Stimulated activated CD8-positive, alpha-beta memory T cell treated with anti-CD3 and anti-CD28 coated beads, Interleukin-7, amount 100 ng/mL, for 48 hours (primary cell): ENCODE results near the gene SLC25A39.

Experiments used
- DNase-seq, 2 donors: peaks; one replicate each; pipeline ENCODE4 v3.0.0-alpha.2; 2020; ENCODE audit warnings: low read depth in 1 of 2; ENCODE audit errors: extremely low read depth in 1 of 2

The SLC25A39 gene

DNA sequence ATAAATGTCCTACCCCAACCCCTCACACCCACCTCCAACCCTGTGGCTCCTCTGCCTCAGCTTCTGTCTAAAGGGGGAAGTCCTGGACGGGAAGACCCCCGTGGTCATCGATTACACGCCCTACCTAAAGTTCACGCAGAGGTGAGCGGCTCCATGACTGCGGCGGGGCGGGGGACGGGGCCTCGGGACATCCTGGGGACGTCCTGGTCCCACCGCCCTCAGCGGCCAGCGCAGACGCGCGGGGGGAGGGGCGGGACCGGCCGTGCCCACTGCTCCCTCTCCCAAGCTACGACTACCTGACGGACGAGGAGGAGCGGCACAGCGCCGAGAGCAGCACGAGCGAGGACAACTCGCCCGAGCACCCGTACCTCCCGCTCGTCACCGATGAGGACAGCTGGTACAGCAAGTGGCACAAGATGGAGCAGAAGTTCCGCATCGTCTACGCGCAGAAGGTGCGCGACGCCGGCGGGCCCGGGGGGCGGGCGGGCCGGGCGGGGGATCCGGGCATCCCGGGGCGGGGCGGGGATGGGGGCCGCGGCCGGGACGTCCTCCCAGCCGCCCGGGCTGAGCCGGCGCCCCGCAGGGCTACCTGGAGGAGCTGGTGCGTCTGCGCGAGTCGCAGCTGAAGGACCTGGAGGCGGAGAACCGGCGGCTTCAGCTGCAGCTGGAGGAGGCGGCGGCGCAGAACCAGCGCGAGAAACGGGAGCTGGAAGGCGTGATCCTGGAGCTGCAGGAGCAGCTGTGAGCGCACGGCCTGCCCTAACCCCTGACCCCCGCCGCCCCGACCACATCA lies 9.6 kb downstream of the SLC25A39 start:
- peak in 1 of 2 donors; percentile 43 for DNase-seq

DNA sequence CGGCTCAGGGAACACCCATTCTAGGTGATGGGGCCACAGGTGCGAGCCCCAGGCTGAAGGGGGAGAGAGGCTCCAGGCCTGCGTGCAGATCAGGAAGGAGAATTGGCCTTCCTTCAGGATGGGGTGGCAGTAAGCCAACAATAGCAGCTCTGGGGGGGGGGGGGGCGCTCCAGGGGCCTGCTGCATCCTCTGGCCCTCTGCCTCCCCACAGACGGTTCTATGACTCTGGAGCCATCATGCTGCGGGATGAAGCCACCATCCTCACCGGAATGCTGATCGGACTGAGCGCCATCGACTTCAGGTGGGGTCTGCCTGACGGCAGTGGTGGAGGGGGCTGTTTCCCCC lies 10.1 kb downstream of the SLC25A39 start:
- DNase-seq: no peak

DNA sequence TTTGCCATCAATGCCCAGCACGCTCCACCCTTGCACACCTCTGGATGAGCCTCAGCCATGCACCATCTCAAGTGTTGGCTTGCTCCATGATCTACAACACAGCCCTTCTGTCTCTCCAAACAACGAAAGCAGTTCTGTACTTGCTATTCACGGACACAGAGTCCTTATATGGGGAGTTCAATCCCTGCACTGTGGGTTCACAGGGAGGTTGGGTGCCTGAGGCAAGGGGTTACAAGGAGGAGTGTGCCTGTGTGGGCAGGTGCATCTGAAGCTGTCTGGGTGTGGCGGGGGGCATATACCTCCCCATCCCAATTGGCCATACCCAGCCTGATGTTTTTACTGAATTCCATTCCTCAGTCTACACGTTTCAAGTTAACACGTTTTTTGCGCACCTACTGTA lies 10.6 kb downstream of the SLC25A39 start:
- DNase-seq: no peak

DNA sequence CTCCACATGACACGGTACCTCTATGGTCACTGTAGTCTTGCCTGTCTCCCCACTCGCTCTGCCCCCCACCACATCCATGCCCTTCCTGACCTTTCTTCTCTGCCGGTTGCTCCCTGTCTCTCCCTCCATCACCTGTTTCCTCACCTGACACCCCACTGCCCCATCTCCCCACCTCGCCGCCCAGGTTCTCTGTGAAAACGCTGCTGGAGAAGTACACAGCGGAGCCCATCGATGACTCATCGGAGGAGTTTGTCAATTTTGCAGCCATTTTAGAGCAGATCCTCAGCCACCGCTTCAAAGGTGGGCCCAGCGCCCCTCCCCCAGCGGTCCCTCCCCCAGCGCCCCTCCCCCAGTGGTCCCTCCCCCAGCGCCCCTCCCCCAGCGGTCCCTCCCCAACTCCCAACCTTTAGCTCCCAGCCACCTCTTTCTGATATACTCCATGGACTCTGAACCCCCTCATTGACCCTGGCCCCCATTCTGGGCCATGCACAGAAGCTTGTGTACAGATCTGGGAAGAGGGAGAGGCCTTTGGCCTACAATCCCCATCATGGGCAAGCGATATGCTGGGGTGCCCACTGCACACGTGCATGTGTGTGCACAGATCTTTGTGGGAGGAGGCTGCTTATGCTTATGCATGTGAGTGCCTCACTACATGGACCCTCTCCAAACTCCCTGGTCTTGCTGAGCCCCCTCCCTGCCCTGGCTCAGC lies 12.1 kb downstream of the SLC25A39 start:
- DNase-seq: no peak

DNA sequence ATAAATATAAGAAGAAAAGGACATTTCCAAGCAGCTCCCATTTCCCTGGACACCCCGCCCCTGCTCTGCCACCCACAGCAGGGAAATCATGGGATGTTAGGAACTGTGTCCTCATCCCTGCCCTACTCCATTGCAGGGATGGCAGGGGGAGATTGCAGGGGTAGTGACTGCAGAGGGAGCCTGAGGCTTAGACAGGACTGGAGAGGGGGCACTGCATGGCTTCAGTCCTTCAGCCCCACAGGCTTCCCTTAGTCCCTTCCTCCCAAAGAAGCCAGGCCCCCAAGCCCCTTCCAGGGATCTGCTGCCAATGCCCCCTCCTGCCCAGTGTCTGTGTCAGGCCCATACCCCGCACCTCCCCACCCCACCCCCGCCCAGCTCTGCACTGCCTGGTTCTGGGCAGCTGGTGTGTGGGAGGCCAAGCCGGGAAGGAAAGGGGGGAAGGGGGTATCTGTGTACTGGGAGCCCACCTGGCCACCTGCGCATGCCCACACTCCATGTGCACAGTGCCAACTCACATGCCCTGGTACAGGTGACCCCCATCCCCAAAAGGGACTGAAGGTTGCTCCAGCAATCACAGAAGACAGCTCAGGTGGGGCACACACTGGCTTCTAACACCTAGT lies 13.0 kb downstream of the SLC25A39 start:
- DNase-seq: no peak

DNA sequence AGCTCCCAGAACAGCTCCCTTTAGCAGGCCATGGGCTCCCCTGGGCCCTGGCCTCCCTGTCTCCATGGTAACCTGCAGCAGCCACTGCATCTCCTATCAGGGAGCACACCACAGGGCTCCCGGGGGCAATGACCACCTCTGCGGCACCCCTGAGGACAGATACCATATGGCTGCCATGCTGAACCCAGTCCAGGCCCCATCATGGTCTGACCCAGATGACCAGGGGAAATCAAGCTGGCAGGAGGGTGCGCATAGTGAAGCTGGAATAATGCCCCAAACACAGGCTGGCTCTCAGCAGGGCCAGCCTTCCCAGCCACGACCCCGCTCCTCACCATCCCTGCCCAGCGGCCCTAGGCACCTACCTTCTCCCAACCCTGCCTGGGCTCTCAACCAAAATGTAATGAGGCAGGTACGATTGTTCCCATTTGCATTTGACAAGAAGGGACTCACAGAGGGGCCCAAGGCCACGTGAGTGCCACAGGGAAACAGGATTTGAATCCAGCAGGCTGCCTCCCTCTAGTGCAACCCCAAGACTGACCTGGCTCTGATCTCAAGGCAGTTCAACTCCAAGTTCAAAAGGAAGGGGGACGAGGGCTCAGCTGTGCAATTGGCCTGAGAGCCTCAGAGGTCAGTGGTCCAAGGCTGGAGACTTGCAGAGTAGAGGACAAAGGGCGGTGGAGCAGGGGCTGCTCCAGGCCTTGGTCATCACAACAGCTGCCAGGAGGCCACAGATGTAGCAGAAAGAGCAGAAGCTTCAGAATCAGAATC lies 13.8 kb downstream of the SLC25A39 start:
- no peak for DNase-seq

DNA sequence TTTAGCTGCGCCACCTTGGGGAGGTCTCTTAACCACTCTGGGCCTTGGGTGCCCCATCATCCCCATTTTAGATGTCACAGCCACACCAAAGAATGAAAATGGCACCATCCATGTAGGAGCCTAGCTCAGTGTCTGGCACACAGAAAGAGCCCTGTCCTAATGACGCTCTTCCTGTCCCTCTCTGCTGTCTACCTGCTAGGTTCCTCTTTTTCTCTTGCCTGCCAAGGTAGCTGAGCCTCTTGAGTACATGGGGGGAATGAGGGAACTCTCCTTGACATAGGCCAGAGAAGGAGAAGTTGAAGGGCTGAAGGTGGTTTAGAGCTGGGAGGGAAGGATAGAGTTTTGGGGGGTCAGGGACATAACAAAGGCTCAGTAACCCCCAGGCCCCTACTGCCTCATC lies 14.4 kb downstream of the SLC25A39 start:
- no peak for DNase-seq

DNA sequence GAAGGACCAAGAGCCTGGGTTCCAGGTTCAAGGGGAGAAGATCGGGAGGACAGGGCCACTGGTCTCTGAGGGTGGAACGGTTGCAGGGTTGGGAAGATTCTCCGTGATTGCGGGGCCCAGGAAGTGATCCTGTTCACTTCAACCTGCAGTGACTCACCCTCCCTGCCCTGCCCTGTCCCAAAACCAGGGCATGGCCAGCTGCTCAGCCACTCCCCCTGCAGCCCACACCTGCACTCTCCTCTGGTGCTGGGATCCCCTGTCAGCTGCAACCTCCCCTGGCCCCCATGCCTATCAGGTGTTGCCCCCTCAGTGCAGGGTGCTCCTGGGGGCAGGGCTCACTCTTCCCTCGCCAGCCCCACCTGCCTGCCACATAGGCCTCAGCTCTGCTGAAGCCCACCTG lies 15.2 kb downstream of the SLC25A39 start:
- DNase-seq: no peak

DNA sequence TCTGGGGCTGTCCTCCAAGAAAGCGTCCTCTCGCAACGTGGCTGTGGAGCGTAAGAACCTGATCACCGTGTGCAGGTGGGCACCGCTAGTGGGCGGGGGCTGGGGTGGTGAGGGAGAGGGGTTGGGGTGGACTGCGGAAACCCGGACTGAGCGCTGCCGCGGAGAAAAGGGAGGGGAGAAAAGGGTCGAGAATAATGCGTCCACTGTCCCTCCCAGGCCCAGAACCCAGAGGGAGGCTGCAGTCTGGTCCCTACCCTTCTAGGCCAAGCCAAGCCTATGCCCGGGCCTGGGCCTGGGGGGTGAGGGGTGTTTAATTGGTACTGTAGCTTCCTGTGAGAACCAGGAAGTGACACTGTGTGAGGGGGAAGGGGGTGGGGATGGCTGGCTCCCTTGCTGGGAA lies 15.8 kb downstream of the SLC25A39 start:
- no peak for DNase-seq

DNA sequence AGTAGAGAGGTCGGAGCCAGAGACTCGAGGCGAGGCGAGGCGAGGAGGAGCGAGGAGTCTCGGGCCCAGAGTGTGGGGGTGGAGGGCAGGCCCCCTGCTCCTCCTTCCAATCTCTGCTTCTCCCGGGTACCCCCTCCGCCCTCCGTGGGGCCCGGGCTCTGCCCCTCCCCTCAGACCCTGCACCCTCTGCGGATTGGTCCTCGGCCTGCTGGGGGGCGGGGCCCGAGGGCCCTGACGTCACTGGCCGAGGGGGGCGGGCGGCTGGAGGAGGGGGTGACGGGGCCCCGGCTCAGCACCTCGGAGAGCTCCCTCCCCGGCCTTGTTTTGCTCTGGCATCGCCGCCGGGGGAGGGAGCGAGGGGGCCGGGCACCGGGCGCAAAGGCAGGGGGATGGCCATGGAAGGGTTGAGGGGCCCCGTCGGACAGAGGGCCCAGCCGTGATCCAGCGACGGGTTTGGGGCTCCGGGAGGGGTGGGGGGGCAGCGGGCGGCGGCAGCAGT lies 16.3 kb downstream of the SLC25A39 start, which contains the start of gene RUNDC3A:
Gene RUNDC3A, plus strand, starts transcription at position 282 of the 499 bp plus-strand sequence. CDS start 232 bp downstream, outside the sequence.
- DNase-seq: peak; percentile 68 to 73

DNA sequence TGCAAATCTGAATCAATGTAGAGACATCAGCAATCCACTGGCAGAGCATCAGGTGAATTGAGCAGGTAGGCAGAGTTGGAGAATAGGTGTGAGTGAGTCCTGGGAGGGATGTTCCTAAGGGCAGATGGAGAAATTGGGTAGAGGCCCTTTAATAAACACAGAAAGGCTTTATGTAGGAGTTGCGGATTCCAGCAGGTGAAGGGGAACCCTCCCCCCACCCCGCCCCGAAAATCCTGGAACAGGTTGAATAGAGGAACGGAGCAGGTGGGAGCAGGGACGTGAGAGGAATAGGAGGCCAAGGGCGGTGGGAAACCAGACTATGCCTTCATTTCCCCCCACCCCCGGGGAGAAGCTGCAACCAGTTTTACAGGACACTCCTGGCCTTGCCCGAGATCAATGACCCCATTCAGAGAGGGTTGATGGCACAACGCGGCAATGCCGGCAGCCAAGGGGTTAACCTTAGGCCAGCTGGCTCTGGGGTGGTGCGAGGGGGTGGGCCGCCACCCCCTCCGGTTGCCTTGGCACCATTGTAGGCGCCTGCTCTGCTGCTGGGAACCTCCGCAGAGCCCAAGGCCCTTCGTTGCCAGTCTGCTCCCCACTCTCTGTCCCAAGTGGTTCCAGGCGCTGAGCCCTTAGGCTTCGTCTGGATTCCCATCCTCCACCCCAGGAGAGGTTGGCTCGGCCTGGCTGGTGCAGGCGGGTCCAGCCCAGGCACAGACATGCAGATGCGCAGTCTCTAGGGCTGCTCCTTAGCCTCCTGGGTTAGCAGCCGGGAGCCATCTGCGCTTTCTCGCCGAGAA lies 17.0 kb downstream of the SLC25A39 start:
- DNase-seq: no peak

DNA sequence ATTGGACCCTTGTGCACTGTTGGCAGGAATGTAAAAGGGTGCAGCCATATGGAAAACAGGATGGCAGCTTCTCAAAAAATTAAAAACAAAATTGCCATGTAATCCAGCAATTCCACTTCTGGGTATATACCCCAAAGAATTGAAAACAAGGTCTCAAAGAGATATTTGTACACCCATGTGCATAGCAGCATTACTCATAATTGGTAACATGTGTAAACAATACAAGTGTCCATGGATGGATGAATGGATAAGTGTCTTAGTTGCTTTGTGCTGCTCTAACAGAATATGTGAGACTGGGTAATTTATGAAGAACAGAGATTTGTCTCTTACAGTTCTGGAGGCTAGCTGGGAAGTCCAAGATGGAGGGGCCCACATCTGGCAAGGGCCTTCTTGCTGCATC lies 20.0 kb downstream of the SLC25A39 start:
- DNase-seq: no peak

DNA sequence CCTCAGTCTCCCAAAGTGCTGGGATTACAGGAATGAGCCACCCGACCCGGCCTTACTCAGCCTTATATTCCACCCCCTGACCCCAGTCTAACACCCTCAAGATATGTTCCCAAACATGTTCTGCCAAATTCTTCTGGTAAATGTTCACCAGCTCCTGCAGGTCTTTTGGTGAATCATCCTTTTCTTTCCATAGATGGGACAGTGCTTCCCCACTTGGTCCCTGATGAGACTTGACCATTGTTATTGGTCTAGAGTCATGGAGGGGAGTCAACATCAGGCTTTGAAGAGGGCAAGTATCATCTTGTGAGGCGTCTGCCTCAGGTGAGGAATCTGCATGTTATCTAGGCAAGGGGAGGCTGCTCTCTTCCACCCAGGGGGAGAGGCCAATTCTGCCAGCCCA lies 26.6 kb downstream of the SLC25A39 start:
- no peak for DNase-seq

DNA sequence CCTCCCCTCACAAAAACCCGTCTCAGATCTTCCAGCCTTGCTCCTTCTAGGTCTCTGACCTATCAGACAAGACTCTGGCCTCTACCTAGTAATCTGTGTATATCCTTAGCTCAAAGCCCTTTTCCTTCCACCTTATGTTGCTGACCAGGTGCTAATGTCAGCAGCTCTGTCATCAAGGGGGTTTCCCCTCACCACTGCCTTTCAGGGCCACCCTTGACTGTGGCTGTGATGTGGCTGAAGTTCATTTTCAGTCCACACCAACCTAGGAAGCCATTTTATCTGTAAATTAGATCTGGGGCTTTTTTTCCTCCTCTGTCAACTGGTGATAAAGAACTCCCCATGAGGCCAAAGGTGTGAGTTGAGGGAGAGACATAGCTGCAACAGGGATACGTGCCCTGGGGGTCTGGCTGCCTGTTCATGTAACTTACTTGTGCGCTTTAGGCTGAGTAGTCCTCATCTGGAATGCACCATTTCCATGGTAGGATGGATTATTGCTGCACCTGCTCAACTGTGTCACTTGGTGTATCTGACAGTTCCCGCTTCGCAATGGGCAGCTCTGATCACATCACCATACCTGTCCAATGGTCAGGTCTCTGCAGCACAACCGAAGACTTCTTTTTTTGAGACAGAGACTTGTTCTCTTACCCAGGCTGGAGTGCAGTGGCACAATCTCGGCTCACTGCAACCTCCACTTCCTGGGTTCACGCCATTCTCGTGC lies 31.0 kb downstream of the SLC25A39 start:
- DNase-seq: no peak

DNA sequence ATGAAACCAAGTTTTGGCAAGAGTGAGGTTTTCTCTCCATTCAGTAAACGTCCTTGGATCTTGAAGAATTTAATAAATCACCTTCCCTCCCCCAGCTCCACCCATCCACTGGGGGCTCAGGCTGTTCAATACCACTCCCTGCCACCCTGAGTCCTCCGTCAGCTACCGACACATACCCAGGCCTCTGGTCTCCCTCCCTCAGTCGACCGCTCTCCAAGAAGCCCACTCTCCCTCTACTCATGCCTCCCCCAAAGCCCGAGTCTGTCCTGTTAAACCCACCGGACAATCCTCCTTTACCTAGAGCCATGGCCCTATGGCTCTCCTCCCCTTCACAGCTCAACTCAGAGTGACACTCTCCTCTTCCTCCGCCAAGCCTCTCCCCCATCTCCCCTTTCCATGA lies 37.0 kb downstream of the SLC25A39 start:
- no peak for DNase-seq

DNA sequence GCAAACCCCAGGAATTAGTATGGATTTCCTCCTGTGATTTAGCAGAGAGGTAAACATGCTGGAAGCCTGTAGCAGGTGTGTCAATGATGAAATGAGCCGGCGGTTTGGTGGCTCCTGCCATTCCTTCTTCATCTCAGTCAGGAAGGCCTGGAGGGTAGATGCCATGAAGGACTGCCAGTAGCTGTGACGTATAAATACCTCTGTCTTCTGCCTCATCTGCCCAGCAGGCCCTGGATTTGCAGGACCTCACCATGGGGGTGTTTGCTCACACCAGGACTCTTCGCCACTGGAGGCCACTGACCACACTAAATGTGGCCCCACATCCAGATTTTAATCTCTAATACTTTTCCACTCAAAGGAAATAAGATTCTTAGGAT lies 40.6 kb downstream of the SLC25A39 start:
- no peak for DNase-seq

DNA sequence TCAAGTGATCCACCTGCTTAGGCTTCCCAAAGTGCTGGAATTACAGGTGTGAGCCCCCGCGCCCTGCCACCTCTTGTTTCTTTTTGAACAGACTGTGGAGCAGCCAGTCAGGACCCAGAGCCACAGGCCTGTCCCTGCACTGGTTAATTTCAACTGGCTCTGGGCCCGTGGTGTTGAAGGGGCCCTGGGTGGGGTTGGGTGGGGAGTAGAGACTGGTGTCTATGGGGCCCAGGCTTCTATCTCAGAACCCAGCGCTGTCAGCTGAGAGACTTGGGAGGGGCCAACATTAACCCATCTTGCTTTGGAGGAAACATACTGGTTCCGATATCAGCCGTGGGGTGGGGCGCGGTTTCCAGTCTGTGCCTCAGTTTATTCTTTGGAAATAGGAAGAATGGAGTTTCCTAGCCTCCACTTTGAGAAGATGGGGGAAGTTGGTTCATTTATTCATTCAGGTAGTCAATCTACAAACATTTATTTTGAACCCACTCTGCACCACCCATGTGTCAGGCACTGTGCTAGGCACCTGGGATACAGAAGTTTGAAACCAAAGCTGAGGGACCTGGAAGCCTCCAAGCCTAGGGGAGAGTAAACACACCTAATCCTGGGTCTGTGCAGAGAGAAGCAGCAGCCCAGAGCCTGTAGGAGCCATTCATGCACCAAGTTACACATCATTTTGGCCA lies 41.1 kb downstream of the SLC25A39 start:
- DNase-seq: no peak

DNA sequence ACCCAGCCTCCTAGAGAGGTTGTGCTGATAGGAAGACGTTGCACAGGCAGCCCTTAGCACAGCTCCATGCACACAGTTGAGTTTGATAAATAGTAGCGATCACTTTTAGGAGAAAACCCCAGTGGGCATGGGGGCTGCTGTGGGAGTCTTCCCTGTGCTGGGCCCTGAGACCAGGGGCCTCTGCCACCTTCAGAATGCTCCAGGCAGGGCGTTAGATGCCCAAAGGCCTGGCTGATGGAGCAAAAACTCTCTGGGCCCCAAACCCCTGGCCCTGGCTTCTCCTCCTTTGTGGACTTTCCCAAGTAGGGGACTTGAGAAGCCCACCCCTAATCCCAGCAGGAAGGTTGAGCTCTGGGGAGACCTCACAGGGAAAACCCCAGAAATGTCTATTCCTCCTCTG lies 42.4 kb downstream of the SLC25A39 start:
- no peak for DNase-seq

DNA sequence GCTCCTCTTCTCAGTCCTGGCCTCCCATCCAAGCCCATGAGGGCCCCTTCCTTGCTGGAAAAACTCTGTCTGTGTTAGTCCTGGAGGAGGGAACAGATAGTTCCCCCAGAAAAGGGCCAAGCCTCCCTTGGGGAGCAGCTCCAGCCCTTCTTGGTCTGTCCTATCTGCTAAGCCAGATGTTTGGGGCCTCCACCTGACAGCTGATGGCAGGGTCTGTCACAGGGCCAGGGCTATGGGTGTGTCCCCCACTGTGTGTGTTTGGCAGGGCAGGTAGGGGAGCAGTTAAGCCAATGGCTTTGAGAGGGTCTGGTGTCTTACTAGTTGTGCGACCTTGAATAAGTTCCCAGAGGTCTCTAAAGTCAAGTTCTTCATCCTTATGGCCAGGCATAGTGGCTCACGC lies 43.1 kb downstream of the SLC25A39 start:
- DNase-seq: no peak
